Measurements from ENCODE around the gene SPRR1A.

The SPRR1A gene

GRCh38 chr1:152986578-152986977 is 2.7 kb downstream of the SPRR1A start:
- Histone ChIP-seq H3K4me1 (ENCODE audit: control extremely low read depth in 1 of 4, control insufficient read depth in 4 of 4, insufficient read depth in 4 of 4, low read length in 3 of 4) (no peaks in the 10 kb centered on the region), H3K27me3 (replicated peaks in 2 of 5; ENCODE audit: control insufficient read depth in 4 of 5, insufficient read depth in 5 of 5, low read length in 4 of 5) (peaks cover 0 to 21% (median 6%) of the 10 kb centered on the region in 5 experiments), H3K4me3 (ENCODE audit: control insufficient read depth in 1 of 7, extremely low read depth in 1 of 7, insufficient read depth in 4 of 7, low read depth in 2 of 7, low read length in 6 of 7) (no peak overlapping the region), H3K9me3 (ENCODE audit: control extremely low read depth in 1 of 5, control insufficient read depth in 4 of 5, insufficient read depth in 2 of 5, low read depth in 1 of 5, low read length in 4 of 5) (no peaks in the 10 kb centered on the region), H3K27ac (ENCODE audit: insufficient read depth in 1 of 2, low read depth in 1 of 2, low read length in 2 of 2, poor library complexity in 1 of 2, severe bottlenecking in 2 of 2) (no peak overlapping the region), H3K36me3 (ENCODE audit: control insufficient read depth in 4 of 4, insufficient read depth in 4 of 4, low read length in 3 of 4) (no peaks in the 10 kb centered on the region)
- POLR2A ChIA-PET = no interaction called here
- CTCF ChIA-PET = interaction anchor here (0.7 kb wide), 1 partner anchor 17 kb away, joined by 3 read pairs; no protein-coding TSS in a partner anchor
- DNase-seq = no peak
- no CpG with 5 or more reads among the region's 2 CpGs for WGBS (ENCODE audit: insufficient coverage)

- Histone ChIP-seq H3K27me3 (replicated peaks in 2 of 5; ENCODE audit: control insufficient read depth in 4 of 5, insufficient read depth in 5 of 5, low read length in 4 of 5) (peaks cover 0 to 5% (median 4%) of the 10 kb centered on the region in 5 experiments), H3K4me1 (ENCODE audit: control extremely low read depth in 1 of 4, control insufficient read depth in 4 of 4, insufficient read depth in 4 of 4, low read length in 3 of 4) (no peaks in the 10 kb centered on the region), H3K9me3 (ENCODE audit: control extremely low read depth in 1 of 5, control insufficient read depth in 4 of 5, insufficient read depth in 2 of 5, low read depth in 1 of 5, low read length in 4 of 5) (peaks cover 0 to 4% (median 3%) of the 10 kb centered on the region in 5 experiments), H3K36me3 (ENCODE audit: control insufficient read depth in 4 of 4, insufficient read depth in 4 of 4, low read length in 3 of 4) (no peaks in the 10 kb centered on the region), H3K27ac (ENCODE audit: insufficient read depth in 1 of 2, low read depth in 1 of 2, low read length in 2 of 2, poor library complexity in 1 of 2, severe bottlenecking in 2 of 2) (no peak overlapping the region), H3K4me3 (ENCODE audit: control insufficient read depth in 1 of 7, extremely low read depth in 1 of 7, insufficient read depth in 4 of 7, low read depth in 2 of 7, low read length in 6 of 7) (no peak overlapping the region)
- 90% methylated on average over 4 of the region's 6 CpGs for WGBS (ENCODE audit: insufficient coverage)
- POLR2A ChIA-PET = no interaction called here
- DNase-seq = no peak
- CTCF ChIA-PET = no interaction called here
Measured at GRCh38 chr1:152993186-152993585, 9.3 kb downstream of the SPRR1A start.

GRCh38 chr1:152995842-152996241 is 12.0 kb downstream of the SPRR1A start:
- no CpG with 5 or more reads among the region's 1 CpG for WGBS (ENCODE audit: insufficient coverage)
- ChIA-PET CTCF (no interaction called here), POLR2A (no interaction called here)
- Histone ChIP-seq H3K4me1 (ENCODE audit: control extremely low read depth in 1 of 4, control insufficient read depth in 4 of 4, insufficient read depth in 4 of 4, low read length in 3 of 4) (no peaks in the 10 kb centered on the region), H3K4me3 (ENCODE audit: control insufficient read depth in 1 of 7, extremely low read depth in 1 of 7, insufficient read depth in 4 of 7, low read depth in 2 of 7, low read length in 6 of 7) (no peak overlapping the region), H3K27ac (ENCODE audit: insufficient read depth in 1 of 2, low read depth in 1 of 2, low read length in 2 of 2, poor library complexity in 1 of 2, severe bottlenecking in 2 of 2) (no peak overlapping the region), H3K27me3 (replicated peaks in 2 of 5; ENCODE audit: control insufficient read depth in 4 of 5, insufficient read depth in 5 of 5, low read length in 4 of 5) (peaks cover 0 to 6% (median 3%) of the 10 kb centered on the region in 5 experiments), H3K36me3 (ENCODE audit: control insufficient read depth in 4 of 4, insufficient read depth in 4 of 4, low read length in 3 of 4) (no peaks in the 10 kb centered on the region), H3K9me3 (ENCODE audit: control extremely low read depth in 1 of 5, control insufficient read depth in 4 of 5, insufficient read depth in 2 of 5, low read depth in 1 of 5, low read length in 4 of 5) (peaks cover 0 to 4% (median 3%) of the 10 kb centered on the region in 5 experiments)
- DNase-seq = no peak

GRCh38 chr1:152996633-152997400 is 12.9 kb downstream of the SPRR1A start:
- Histone ChIP-seq H3K36me3 (ENCODE audit: control insufficient read depth in 4 of 4, insufficient read depth in 4 of 4, low read length in 3 of 4) (no peaks in the 10 kb centered on the region), H3K27me3 (replicated peaks in 2 of 5; ENCODE audit: control insufficient read depth in 4 of 5, insufficient read depth in 5 of 5, low read length in 4 of 5) (peaks cover 0 to 6% (median 3%) of the 10 kb centered on the region in 5 experiments), H3K9me3 (ENCODE audit: control extremely low read depth in 1 of 5, control insufficient read depth in 4 of 5, insufficient read depth in 2 of 5, low read depth in 1 of 5, low read length in 4 of 5) (peaks cover 0 to 4% (median 3%) of the 10 kb centered on the region in 5 experiments), H3K4me1 (ENCODE audit: control extremely low read depth in 1 of 4, control insufficient read depth in 4 of 4, insufficient read depth in 4 of 4, low read length in 3 of 4) (no peaks in the 10 kb centered on the region), H3K4me3 (ENCODE audit: control insufficient read depth in 1 of 7, extremely low read depth in 1 of 7, insufficient read depth in 4 of 7, low read depth in 2 of 7, low read length in 6 of 7) (no peak overlapping the region), H3K27ac (ENCODE audit: insufficient read depth in 1 of 2, low read depth in 1 of 2, low read length in 2 of 2, poor library complexity in 1 of 2, severe bottlenecking in 2 of 2) (no peak overlapping the region)
- ChIA-PET CTCF (no interaction called here), POLR2A (no interaction called here)
- WGBS (ENCODE audit: insufficient coverage) = 44% methylated on average over 5 of the region's 5 CpGs
- DNase-seq = no peak

- CTCF ChIA-PET = no interaction called here
- H3K27ac ChIP-seq (ENCODE audit: insufficient read depth in 1 of 2, low read depth in 1 of 2, low read length in 2 of 2, poor library complexity in 1 of 2, severe bottlenecking in 2 of 2) = no peak overlapping the region
- no peaks in the 10 kb centered on the region for H3K4me1 ChIP-seq (ENCODE audit: control extremely low read depth in 1 of 4, control insufficient read depth in 4 of 4, insufficient read depth in 4 of 4, low read length in 3 of 4)
- peaks cover 0 to 4% (median 3%) of the 10 kb centered on the region in 5 experiments for H3K9me3 ChIP-seq (ENCODE audit: control extremely low read depth in 1 of 5, control insufficient read depth in 4 of 5, insufficient read depth in 2 of 5, low read depth in 1 of 5, low read length in 4 of 5)
- DNase-seq = no peak
- POLR2A ChIA-PET = no interaction called here
- WGBS (ENCODE audit: insufficient coverage) = 50% methylated on average over 7 of the region's 7 CpGs
- no peak overlapping the region for H3K4me3 ChIP-seq (ENCODE audit: control insufficient read depth in 1 of 7, extremely low read depth in 1 of 7, insufficient read depth in 4 of 7, low read depth in 2 of 7, low read length in 6 of 7)
- H3K27me3 ChIP-seq (replicated peaks in 2 of 5; ENCODE audit: control insufficient read depth in 4 of 5, insufficient read depth in 5 of 5, low read length in 4 of 5) = peaks cover 0 to 6% (median 3%) of the 10 kb centered on the region in 5 experiments
- H3K36me3 ChIP-seq (ENCODE audit: control insufficient read depth in 4 of 4, insufficient read depth in 4 of 4, low read length in 3 of 4) = no peaks in the 10 kb centered on the region
Measured at GRCh38 chr1:152997901-152998300, 14.0 kb downstream of the SPRR1A start.

GRCh38 chr1:152998476-152998875 is 14.6 kb downstream of the SPRR1A start:
- ChIA-PET CTCF (no interaction called here), POLR2A (interaction anchor here (0.6 kb wide), 1 partner anchor 14 kb away, joined by 3 read pairs; no protein-coding TSS in a partner anchor)
- 96% methylated on average over 4 of the region's 4 CpGs for WGBS (ENCODE audit: insufficient coverage)

GRCh38 chr1:152999818-153000217 is 15.9 kb downstream of the SPRR1A start:
- Histone ChIP-seq H3K4me3 (ENCODE audit: control insufficient read depth in 1 of 7, extremely low read depth in 1 of 7, insufficient read depth in 4 of 7, low read depth in 2 of 7, low read length in 6 of 7) (no peak overlapping the region), H3K4me1 (ENCODE audit: control extremely low read depth in 1 of 4, control insufficient read depth in 4 of 4, insufficient read depth in 4 of 4, low read length in 3 of 4) (no peaks in the 10 kb centered on the region), H3K27ac (ENCODE audit: insufficient read depth in 1 of 2, low read depth in 1 of 2, low read length in 2 of 2, poor library complexity in 1 of 2, severe bottlenecking in 2 of 2) (no peak overlapping the region), H3K36me3 (ENCODE audit: control insufficient read depth in 4 of 4, insufficient read depth in 4 of 4, low read length in 3 of 4) (no peaks in the 10 kb centered on the region), H3K9me3 (ENCODE audit: control extremely low read depth in 1 of 5, control insufficient read depth in 4 of 5, insufficient read depth in 2 of 5, low read depth in 1 of 5, low read length in 4 of 5) (peaks cover 0 to 4% (median 3%) of the 10 kb centered on the region in 5 experiments), H3K27me3 (replicated peaks in 2 of 5; ENCODE audit: control insufficient read depth in 4 of 5, insufficient read depth in 5 of 5, low read length in 4 of 5) (peaks cover 0 to 6% (median 3%) of the 10 kb centered on the region in 5 experiments)
- POLR2A ChIA-PET = no interaction called here
- 83% methylated on average over 2 of the region's 6 CpGs for WGBS (ENCODE audit: insufficient coverage)
- CTCF ChIA-PET = no interaction called here
- no peak for DNase-seq

More at GRCh38 chr1:152998476-152998875, 14.6 kb downstream of the SPRR1A start:
- no peak for DNase-seq
- Histone ChIP-seq H3K27me3 (replicated peaks in 2 of 5; ENCODE audit: control insufficient read depth in 4 of 5, insufficient read depth in 5 of 5, low read length in 4 of 5) (peaks cover 0 to 6% (median 3%) of the 10 kb centered on the region in 5 experiments), H3K4me3 (ENCODE audit: control insufficient read depth in 1 of 7, extremely low read depth in 1 of 7, insufficient read depth in 4 of 7, low read depth in 2 of 7, low read length in 6 of 7) (no peak overlapping the region), H3K9me3 (ENCODE audit: control extremely low read depth in 1 of 5, control insufficient read depth in 4 of 5, insufficient read depth in 2 of 5, low read depth in 1 of 5, low read length in 4 of 5) (peaks cover 0 to 4% (median 3%) of the 10 kb centered on the region in 5 experiments), H3K27ac (ENCODE audit: insufficient read depth in 1 of 2, low read depth in 1 of 2, low read length in 2 of 2, poor library complexity in 1 of 2, severe bottlenecking in 2 of 2) (no peak overlapping the region), H3K4me1 (ENCODE audit: control extremely low read depth in 1 of 4, control insufficient read depth in 4 of 4, insufficient read depth in 4 of 4, low read length in 3 of 4) (no peaks in the 10 kb centered on the region), H3K36me3 (ENCODE audit: control insufficient read depth in 4 of 4, insufficient read depth in 4 of 4, low read length in 3 of 4) (no peaks in the 10 kb centered on the region)
